Esophagus squamous epithelium (tissue), 5 donors: ENCODE results near the gene NCOA1. TPM values are rescaled to one million over a fixed set of nuclear protein-coding genes. Genes with fewer than 3 reads are reported as not detected.
"Not testable (repeated sequence)": the region's sequence is repeated elsewhere in the genome, so short reads cannot be mapped to it uniquely, and the experiment has no call there.

Experiments used
- DNase-seq: peaks from one replicate; lab custom pipeline; 2025; lab: John Stamatoyannopoulos, UW
- H3K27ac ChIP-seq, 4 donors: fragments of 200-600 bp; sonication (generic); one replicate each; pipeline ENCODE4 v1.5.1; 2016 to 2019; ENCODE audit warnings: mild to moderate bottlenecking in 1 of 4
- H3K27me3 ChIP-seq, 4 donors: fragments of 200-600 bp; sonication (generic); 1 replicate in 3 of 4; 2 replicates in 1 of 4; pipeline versions ENCODE4 v1.5.1 to v1.6.0; 2017 to 2021; ENCODE audit warnings: antibody characterized with exemption in 1 of 4
- H3K36me3 ChIP-seq, 3 donors: fragments of 200-600 bp; sonication (generic); one replicate each; pipeline ENCODE4 v1.5.1; 2016 to 2019
- H3K4me1 ChIP-seq, 3 donors: fragments of 200-600 bp; sonication (generic); one replicate each; pipeline ENCODE4 v1.5.1; 2017 to 2019
- H3K4me3 ChIP-seq, 4 donors: fragments of 200-600 bp; sonication (generic); 1 replicate in 3 of 4; 2 replicates in 1 of 4; pipeline ENCODE4 v1.5.1; 2016 to 2019; ENCODE audit warnings: mild to moderate bottlenecking in 2 of 4, moderate library complexity in 1 of 4
- H3K9me3 ChIP-seq, 3 donors: fragments of 200-600 bp; sonication (generic); one replicate each; pipeline ENCODE4 v1.5.1; 2016 to 2019
- POLR2A ChIP-seq, 4 donors: fragments of 450-650 bp; IDR thresholded peaks; one replicate each; pipeline ENCODE4 v1.6.1; 2017; ENCODE audit warnings: antibody characterized with exemption in 4 of 4, mild to moderate bottlenecking in 4 of 4, moderate library complexity in 3 of 4
- WGBS, 2 donors: methylation state at CpG; one replicate each; pipeline ENCODE4 v1.1.5; 2018; 5-methylcytosine and 5-hydroxymethylcytosine counted together
- intact Hi-C: fragments of 100-400 bp; cut with DNase I; formaldehyde crosslinking; loops from one replicate; pipeline ENCODE4 v1.15.0; 2022
- total RNA-seq, 4 donors: library from RNA; depleted of rRNA; stranded (reverse); fragments of >200 nt; gene quantifications; one replicate each; pipeline ENCODE4 v1.1.0, GENCODE V29; 2016
- TF ChIP-seq, protein P1 (sequence below), 6 experiments: fragments of 450-650 bp in 4 of 6; fragments of 200-600 bp in 2 of 6; sonication (generic) in 2 of 6; IDR thresholded peaks; one replicate each; pipeline ENCODE4 v1.5.1; 2016 to 2019; ENCODE audit warnings: antibody characterized with exemption in 6 of 6, mild to moderate bottlenecking in 4 of 6, moderate library complexity in 4 of 6
- donor health status: DM: yes; HTN: yes; CAD: no.

The NCOA1 gene
- total RNA-seq, 4 donors from 2014 or later: 21.3 to 45.4 (median 32.9) TPM

- Histone ChIP-seq H3K9me3 (no peaks in the 10 kb centered on the region), H3K27ac (no peak overlapping the region), H3K27me3 (no peaks in the 10 kb centered on the region), H3K4me1 (no peaks in the 10 kb centered on the region), H3K4me3 (no peak overlapping the region), H3K36me3 (peaks cover 0 to 31% (median 0%) of the 10 kb centered on the region in 3 donors)
- 68 to 71% methylated on average over 3 of the region's 3 CpGs for WGBS, 2 donors
- intact Hi-C loops: no loop called here
- DNase-seq: no peak
- TF ChIP-seq POLR2A (IDR thresholded peaks at IDR 0.05): no peak
- TF ChIP-seq, protein P1, sequence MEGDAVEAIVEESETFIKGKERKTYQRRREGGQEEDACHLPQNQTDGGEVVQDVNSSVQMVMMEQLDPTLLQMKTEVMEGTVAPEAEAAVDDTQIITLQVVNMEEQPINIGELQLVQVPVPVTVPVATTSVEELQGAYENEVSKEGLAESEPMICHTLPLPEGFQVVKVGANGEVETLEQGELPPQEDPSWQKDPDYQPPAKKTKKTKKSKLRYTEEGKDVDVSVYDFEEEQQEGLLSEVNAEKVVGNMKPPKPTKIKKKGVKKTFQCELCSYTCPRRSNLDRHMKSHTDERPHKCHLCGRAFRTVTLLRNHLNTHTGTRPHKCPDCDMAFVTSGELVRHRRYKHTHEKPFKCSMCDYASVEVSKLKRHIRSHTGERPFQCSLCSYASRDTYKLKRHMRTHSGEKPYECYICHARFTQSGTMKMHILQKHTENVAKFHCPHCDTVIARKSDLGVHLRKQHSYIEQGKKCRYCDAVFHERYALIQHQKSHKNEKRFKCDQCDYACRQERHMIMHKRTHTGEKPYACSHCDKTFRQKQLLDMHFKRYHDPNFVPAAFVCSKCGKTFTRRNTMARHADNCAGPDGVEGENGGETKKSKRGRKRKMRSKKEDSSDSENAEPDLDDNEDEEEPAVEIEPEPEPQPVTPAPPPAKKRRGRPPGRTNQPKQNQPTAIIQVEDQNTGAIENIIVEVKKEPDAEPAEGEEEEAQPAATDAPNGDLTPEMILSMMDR (IDR thresholded peaks at IDR 0.05): no peak
Observed at GRCh38 chr2:24586955-24587354, 95.9 kb downstream of the NCOA1 start.

GRCh38 chr2:24588294-24588693, 97.2 kb downstream of the NCOA1 start:
- H3K4me3 ChIP-seq: no peak overlapping the region

DNA sequence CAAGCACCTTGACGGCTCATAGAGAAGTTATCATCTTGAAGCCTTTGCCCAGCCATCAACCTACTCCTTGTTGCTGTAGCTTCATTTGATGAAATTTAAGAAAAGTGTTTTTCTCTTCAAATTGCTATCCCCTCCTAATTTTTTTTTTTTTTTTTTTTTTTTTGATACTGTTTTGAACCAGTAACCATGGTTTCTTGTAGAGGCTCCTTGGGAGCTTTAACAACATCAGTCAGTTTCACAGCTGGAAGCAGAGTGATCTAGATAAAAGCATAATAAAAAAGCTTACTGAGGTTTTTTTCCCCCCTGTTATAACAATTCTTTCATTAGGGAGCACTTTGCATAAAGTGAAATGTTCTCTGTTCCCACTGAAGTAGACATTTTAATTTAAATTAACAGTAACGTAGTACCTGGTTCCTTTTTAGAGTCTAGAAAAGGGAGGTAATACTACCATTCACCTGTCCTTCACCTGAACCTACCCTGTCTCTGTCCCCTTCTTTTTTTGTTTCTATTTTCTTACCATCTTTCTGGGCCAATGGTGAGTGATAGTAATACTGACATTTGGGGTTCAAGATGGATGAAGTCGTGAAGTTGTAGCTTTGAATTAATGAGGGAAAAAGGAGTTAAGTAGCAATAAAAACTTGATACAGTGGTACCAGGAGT, 101.5 kb downstream of the NCOA1 start:
- no peak for TF ChIP-seq POLR2A (IDR thresholded peaks at IDR 0.05)
- TF ChIP-seq, protein P1 (IDR thresholded peaks at IDR 0.05): no peak
- Histone ChIP-seq H3K9me3 (no peaks in the 10 kb centered on the region), H3K27me3 (no peaks in the 10 kb centered on the region), H3K27ac (no peak overlapping the region), H3K4me3 (no peak overlapping the region), H3K36me3 (peaks cover 0 to 13% (median 0%) of the 10 kb centered on the region in 3 donors), H3K4me1 (no peaks in the 10 kb centered on the region)
- no peak for DNase-seq
- 87 to 92% methylated on average over 3 of the region's 3 CpGs for WGBS, 2 donors
- intact Hi-C loops: no loop called here

More at GRCh38 chr2:24588294-24588693, 97.2 kb downstream of the NCOA1 start:
- H3K36me3 ChIP-seq: peaks cover 0 to 31% (median 0%) of the 10 kb centered on the region in 3 donors
- intact Hi-C loops: no loop called here
- H3K4me1 ChIP-seq: no peaks in the 10 kb centered on the region
- H3K27me3 ChIP-seq: no peaks in the 10 kb centered on the region
- TF ChIP-seq, protein P1 (IDR thresholded peaks at IDR 0.05): no peak
- TF ChIP-seq POLR2A (IDR thresholded peaks at IDR 0.05): no peak
- no peak for DNase-seq
- WGBS, 2 donors: 85 to 93% methylated on average over 5 of the region's 5 CpGs
- H3K27ac ChIP-seq: no peak overlapping the region
- no peaks in the 10 kb centered on the region for H3K9me3 ChIP-seq

DNA sequence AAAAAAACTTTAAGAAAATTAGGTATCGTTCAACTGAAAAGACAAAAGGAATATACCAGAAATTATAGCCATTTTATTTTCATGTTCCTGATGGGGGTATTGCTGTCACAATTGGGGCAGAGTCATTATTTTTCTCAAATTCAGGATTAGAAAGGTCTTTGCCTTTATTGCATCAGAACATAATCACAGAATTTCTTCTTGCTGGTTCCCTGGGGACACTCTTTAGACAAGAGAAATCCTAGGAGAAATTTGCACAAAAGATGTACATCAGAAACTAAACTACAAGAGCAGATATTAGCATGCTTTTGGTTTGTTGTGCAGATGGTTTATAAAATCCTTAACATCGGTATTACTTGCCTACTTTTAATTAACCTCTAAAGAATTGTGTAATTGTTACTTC, 103.2 kb downstream of the NCOA1 start:
- no peaks in the 10 kb centered on the region for H3K4me1 ChIP-seq
- H3K36me3 ChIP-seq: no peaks in the 10 kb centered on the region
- intact Hi-C loops: no loop called here
- no peaks in the 10 kb centered on the region for H3K9me3 ChIP-seq
- no peaks in the 10 kb centered on the region for H3K27me3 ChIP-seq
- no peak for DNase-seq
- no peak overlapping the region for H3K4me3 ChIP-seq
- TF ChIP-seq, protein P1 (IDR thresholded peaks at IDR 0.05): no peak
- TF ChIP-seq POLR2A (IDR thresholded peaks at IDR 0.05): no peak
- H3K27ac ChIP-seq: no peak overlapping the region
- WGBS, 2 donors: 80 to 92% methylated on average over 2 of the region's 2 CpGs

- no peak overlapping the region for H3K27ac ChIP-seq
- no peak overlapping the region for H3K4me3 ChIP-seq
- no peaks in the 10 kb centered on the region for H3K4me1 ChIP-seq
- intact Hi-C loops: no loop called here
- H3K36me3 ChIP-seq: no peaks in the 10 kb centered on the region
- TF ChIP-seq, protein P1 (IDR thresholded peaks at IDR 0.05): no peak
- no peak for TF ChIP-seq POLR2A (IDR thresholded peaks at IDR 0.05)
- H3K27me3 ChIP-seq: no peaks in the 10 kb centered on the region
- WGBS, 2 donors: 95 to 98% methylated on average over 2 of the region's 2 CpGs
- H3K9me3 ChIP-seq: no peaks in the 10 kb centered on the region
- DNase-seq: no peak
Observed at GRCh38 chr2:24597181-24597870, 106.3 kb downstream of the NCOA1 start.

DNA sequence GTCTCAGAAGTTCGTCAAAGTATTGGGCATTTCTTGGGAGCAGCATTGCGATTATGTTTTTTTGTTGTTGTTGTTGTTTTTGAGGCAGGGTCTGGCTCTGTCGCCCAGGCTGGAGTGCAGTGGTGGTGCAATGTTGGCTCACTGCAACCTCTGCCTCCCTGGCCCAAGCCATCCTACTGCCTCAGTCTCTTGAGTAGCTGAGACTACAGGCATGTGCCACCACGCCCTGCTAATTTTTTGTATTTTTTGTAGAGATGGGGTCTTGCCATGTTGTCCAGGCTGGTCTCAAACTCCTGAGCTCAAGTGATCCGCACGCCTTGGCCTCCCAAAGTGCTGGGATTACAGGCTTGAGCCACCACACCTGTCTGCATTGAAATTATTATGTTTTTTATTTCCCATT, 109.1 kb downstream of the NCOA1 start:
- H3K9me3 ChIP-seq, H3K36me3 ChIP-seq, H3K4me1 ChIP-seq, H3K4me3 ChIP-seq, intact Hi-C loops, H3K27ac ChIP-seq, H3K27me3 ChIP-seq, DNase-seq: not testable (repeated sequence)
- 95 to 96% methylated on average over 5 to 6 of the region's 6 CpGs for WGBS, 2 donors
